ENCODE results near the gene MGME1.
"Not testable (repeated sequence)": the region's sequence is repeated elsewhere in the genome, so short reads cannot be mapped to it uniquely, and the experiment has no call there.

Gene MGME1

DNA sequence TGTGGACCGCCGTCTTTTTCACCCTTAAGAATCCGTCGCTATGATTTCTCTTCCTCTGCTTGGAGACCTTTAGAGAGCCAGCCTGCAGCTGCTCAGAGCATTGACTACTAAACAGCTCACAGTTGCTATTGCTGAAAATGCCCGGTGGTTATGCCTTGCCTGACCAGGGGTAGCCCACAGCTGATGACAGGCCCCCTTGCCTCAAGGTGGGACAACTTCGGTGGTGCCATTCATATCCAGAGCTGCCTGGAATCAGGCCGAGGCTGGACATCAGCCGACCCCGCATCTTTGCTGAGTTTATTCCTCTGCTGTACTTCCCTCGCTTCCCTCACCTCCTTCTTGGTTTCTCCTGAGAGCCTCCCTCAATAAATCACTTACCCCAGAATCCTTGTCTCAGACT is 49.3 kb downstream of the MGME1 start:
- no peak for DNase-seq

DNA sequence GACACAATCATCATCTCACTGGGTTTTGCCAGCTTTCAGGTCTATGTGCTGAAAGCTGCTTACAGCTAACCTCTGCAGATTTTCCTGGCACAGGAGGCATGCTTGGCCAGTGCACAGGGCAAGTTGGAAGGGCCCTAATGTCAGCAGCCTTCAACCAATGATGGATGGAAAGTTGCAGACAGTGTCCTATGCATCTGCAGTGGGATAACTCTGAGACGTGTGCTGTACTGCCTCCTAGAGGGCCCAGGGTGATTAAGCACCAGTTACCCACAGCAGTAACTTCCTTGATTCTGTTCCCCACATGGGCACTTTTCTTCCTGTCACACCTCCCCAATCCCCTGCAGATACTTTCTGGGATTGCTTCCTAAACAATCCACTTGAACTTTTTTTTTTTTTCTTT is 50.2 kb downstream of the MGME1 start:
- DNase-seq = no peak

DNA sequence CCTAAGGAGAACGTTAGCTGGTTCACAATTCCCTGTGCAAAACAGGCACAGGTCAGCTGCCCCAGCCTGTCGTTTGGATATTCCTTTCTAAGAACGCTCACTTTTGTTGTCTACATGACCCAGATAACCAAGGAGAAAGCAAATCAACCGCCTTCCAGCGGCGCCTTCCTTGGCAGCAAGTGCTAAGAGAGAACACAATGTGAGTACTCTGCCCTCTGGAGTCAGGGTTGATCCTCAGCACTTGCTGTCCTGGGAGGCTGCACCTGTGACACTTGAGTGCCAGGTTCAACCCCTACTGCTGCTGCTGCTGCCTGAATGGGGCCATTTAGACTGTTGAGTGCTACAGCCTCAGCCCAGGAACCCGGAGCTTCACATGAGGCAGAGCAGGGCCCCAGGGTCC is 52.1 kb downstream of the MGME1 start:
- no peak for DNase-seq

DNA sequence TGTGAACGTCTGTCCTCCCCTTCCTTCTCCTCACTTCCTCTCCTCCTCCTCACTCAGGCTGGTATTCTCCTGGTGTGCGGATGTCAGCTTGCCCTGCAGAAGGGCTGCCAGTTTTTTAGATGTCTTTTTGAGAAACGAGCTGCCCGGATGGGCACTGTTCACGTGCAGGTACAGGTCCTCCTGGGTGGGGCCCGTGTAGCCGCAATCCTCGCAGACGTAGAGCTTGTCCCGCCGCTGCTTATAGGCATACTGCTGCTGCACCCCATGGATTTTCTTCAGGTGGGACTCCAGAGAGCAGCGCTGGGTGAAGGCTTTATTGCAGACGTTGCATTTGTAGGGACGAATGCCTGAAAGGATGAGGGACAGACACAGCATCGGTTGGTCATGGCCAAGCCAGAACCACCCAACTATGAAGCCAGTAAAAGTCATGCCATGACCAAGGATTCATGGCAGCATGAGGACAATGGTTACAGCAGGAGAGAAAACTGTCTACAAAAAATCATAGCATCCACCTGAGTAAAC is 55.8 kb downstream of the MGME1 start:
- DNase-seq = no peak

DNA sequence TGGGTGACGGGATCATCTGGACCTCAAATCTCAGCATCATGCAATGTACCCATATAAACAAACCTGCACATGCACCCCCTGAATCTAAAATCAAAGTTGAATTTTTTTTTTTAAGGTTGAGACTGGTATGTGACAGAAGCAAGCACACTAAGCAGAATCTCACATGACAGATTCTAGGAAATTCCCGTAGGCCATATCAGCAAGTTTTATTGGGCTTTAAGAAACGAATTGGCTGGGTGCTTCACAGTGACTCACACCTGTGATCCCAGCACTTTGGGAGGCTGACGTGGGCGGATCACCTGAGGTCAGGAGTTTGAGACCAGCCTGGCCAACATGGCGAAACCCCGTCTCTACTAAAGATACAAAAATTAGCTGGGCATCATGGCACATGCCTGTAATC is 58.2 kb downstream of the MGME1 start:
- DNase-seq = not testable (repeated sequence)

DNA sequence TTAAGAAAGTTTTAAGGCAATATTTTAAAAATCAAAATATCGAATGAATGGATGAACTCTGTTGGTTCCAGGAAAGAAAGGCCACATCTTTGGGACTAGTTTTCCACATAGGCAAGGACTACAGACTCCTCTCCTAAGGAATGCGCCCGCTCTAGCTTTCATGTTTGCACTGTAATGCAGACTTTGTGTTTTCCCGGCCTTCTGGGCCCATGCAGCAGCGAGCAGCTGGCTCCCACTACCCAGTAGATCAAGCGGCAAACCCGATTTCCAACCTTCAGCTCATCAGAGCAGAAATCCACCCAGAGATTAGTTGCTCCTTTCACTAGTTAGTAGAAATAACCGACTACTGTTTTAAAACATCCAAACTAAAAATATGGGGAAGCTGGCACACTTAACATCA is 61.2 kb downstream of the MGME1 start:
- no peak for DNase-seq

DNA sequence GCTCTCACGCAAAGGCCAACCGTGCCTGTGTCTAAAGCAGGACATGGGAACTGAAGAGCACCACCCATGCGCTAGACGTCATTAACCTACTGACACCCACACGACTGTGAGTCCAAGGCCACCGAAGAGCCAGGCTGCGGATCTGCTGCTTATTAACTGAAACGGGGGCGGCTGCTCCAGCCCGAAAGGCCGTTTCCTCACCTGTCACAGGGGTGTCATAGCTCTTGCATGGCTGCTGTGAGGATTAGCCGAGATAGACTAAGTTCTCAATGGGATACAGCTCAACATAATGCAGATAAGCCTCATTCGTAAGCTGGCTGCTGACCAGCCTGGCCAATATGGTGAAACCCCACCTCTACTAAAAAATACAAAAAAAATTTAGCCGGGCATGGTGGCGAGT is 62.2 kb downstream of the MGME1 start:
- no peak for DNase-seq

DNA sequence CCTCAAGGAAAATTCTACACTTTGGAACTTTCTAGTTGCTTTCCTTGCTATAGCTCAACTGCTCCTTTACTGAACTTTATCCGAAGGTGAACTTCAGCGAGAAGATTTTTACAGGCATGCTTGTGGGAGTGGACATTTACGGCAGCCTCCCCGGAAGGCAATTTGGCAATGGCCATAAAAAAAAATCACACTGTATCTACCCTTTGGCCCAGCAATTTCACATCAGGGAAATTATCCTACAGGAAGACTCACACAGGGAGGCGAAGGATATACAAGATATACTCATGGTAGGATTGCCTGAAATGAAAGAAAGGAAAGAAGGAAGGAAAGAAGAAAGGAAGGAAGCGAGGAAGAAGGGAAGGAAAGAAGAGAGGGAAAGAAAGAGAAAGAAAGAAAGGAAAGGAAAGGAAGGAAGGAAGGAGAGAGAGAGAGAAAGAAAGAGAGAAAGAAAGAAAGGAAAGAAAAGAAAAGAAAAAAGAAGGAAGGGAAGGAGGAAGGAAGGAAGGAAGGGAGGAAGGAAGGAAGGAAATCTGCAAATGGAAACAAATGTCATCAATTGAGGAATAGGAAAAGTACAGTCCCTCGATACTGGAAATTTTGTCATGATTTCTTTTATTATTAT is 63.2 kb downstream of the MGME1 start:
- DNase-seq = no peak

DNA sequence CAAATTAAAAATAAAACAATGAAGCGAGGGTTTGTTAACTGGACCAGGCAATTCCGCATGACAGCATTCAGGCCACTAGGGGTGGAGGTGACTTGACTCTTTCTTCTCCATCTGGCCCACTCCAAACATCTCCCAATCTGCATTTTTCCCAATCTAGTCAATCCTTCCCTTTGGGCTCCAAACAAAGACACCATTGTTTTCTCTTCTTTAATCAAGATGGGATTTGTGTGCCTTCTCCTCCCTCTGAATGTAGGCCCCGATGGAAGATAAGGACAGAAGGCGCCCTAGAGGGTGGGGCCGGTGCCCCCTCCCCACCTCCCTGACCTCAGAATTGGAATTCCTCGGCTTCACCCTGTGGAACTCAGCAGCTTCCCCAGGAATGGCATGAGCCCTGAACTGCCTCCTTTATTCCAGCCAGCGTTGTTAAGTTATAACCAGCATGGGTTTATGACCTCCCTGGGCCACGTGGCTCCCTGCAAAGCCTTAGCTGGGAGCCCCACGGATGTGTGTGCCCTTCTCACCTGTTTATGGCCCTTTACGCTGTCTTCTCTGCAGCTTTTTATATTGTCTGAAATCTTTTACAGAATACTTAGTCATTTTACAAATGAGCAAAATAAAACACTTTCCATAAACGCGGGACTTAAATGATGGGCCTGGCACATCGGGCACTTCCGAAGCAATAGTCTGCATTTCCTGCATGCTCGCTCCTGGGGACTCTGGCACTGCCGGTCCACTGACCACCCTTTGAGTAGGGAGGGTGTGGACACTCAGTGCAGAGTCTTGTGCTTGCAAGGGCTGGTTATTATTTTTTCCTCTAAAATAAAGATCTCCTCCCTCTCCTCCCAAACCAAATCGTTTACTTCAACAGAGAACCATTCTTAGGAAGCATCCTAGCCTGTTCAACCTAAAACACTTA is 64.4 kb downstream of the MGME1 start:
- no peak for DNase-seq

DNA sequence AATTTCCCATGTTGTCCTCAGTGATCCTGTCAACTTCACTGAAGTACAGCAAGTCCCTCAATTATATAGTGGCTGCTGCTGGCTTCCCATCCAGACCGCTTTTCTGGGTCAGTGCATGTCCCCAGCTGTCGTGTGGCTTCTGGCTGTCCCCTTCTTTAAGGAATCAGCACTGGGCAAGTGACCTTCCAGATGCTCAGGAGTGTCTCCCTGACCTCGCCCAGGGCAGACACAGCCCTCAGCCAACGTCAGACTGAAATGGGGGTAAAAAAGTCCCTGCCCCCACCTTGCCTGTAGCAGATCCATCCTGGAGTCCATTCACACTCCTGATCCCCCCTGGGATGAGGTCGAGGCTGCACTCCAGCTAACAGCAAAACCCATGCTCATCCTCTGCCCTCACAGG is 65.2 kb downstream of the MGME1 start:
- DNase-seq = no peak

DNA sequence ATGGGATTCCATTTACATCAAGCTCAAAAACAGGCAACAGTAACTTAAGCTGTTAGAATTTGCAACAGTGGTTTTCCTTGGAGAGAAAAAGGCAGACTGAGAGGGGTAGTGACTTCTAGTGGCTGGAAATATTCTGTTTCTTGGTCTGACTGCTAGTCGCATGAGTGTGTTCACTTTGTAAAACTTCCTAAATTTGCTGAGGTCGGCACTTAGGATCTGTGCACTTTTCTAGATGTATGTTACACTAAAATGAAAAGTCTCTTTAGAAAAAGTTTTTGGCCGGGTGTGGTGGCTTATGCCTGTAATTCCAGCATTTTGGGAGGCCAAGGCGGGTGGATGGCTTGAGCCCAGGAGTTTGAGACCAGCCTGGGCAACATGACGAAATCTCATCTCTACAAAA is 70.2 kb downstream of the MGME1 start:
- DNase-seq = no peak
